HEK293 (cell line): ENCODE data around the gene DBN1.

ENCODE experiments used
- HOXA7 ChIP-seq: sonication (generic); formaldehyde crosslinking; IDR thresholded peaks from 2 replicates; pipeline ENCODE4 v1.8.1; 2022; ENCODE audit warnings: missing genetic modification reagents, borderline replicate concordance
- ZBTB48 ChIP-seq: fragments of 450-650 bp; formaldehyde crosslinking; IDR thresholded peaks from 2 replicates; pipeline ENCODE4 v1.5.1; 2016; ENCODE audit warnings: missing biosample characterization, missing genetic modification characterization
- ZFP37 ChIP-seq: fragments of 450-650 bp; formaldehyde crosslinking; IDR thresholded peaks from 2 replicates; pipeline ENCODE4 v1.5.1; 2016; ENCODE audit warnings: missing biosample characterization, missing genetic modification characterization
- ZNF140 ChIP-seq: fragments of 450-650 bp; formaldehyde crosslinking; IDR thresholded peaks from 2 replicates; pipeline ENCODE4 v1.5.1; 2016; ENCODE audit warnings: missing biosample characterization, missing genetic modification characterization
- ZNF175 ChIP-seq: fragments of 450-650 bp; formaldehyde crosslinking; IDR thresholded peaks from 2 replicates; pipeline ENCODE4 v1.5.1; 2016; ENCODE audit warnings: missing biosample characterization, missing genetic modification characterization
- ZNF24 ChIP-seq: fragments of 450-650 bp; formaldehyde crosslinking; IDR thresholded peaks from 2 replicates; pipeline ENCODE4 v1.5.1; 2016; ENCODE audit warnings: missing biosample characterization, missing genetic modification characterization
- ZNF324 ChIP-seq: fragments of 450-650 bp; formaldehyde crosslinking; IDR thresholded peaks from 2 replicates; pipeline ENCODE4 v1.5.1; 2016; ENCODE audit warnings: missing biosample characterization, missing genetic modification characterization
- ZNF391 ChIP-seq: fragments of 450-650 bp; formaldehyde crosslinking; IDR thresholded peaks from 2 replicates; pipeline ENCODE4 v1.5.1; 2016; ENCODE audit warnings: low read depth, missing biosample characterization, missing genetic modification characterization, borderline replicate concordance
- ZNF510 ChIP-seq: fragments of 450-650 bp; formaldehyde crosslinking; IDR thresholded peaks from 2 replicates; pipeline ENCODE4 v1.5.1; 2018; ENCODE audit warnings: mild to moderate bottlenecking, missing genetic modification characterization, missing biosample characterization; ENCODE audit not compliant: insufficient replicate concordance
- ZNF76 ChIP-seq: fragments of 450-650 bp; formaldehyde crosslinking; IDR thresholded peaks from 2 replicates; pipeline ENCODE4; 2016; ENCODE audit warnings: low read depth, missing biosample characterization, missing genetic modification characterization, borderline replicate concordance
- TF ChIP-seq, protein P1 (sequence below): sonication (generic); formaldehyde crosslinking; IDR thresholded peaks from 2 replicates; pipeline ENCODE4 v1.8.1; 2022; ENCODE audit warnings: mild to moderate bottlenecking, moderate library complexity, missing genetic modification reagents
- TF ChIP-seq, protein P2 (sequence below): fragments of 450-650 bp; formaldehyde crosslinking; IDR thresholded peaks from 2 replicates; pipeline ENCODE4 v1.5.1; 2016; ENCODE audit warnings: missing biosample characterization, missing genetic modification characterization
- TF ChIP-seq, protein P3 (sequence below): fragments of 450-650 bp; formaldehyde crosslinking; IDR thresholded peaks from 2 replicates; pipeline ENCODE4 v1.5.1; 2016; ENCODE audit warnings: missing biosample characterization, missing genetic modification characterization
- TF ChIP-seq, protein P4 (sequence below): fragments of 450-650 bp; formaldehyde crosslinking; IDR thresholded peaks from 2 replicates; pipeline ENCODE4 v1.5.1; 2017; ENCODE audit warnings: missing biosample characterization, missing genetic modification characterization

DNA sequence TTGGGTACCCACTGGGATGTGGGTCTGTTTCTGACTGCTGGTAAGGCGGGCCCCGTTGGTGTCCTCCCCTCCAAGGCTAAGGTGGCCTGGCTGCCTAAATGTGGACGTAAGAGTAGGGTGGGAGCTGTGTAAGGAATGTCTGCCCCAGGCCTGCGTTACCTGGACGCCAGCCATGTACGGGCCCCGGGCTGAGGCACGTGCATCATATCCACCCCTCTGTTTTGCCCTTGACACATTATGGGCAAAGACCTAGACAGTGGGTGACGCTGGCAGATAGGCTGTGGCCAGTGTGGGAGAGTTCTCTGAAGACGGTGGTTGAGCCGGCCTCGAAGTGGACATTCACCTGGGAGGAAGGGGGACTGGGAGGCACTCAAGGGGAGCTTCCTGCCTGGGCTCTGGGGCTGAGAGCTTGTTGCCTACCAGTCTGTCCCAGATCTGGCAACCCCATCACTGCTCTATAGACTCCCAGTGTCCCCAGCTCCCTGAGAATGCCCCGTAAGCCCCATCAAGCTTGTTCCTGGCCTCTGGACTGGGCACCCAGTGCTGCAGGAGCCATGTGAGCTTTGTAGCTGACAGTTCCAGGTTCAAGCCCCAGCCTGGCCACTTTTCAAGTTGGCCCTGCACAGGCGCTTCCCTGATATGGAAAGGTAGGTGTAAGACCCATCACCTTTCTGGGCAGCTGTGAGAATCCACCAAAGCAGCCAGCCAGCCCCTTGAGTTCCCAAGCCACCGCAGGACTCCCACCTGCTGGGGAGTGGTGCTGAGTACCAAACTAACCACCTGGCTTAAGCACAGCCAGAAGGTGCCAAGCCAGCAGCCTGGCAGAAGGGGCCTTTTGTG, 30.1 kb downstream of the DBN1 start:
- TF ChIP-seq ZNF391 (tag by site-specific recombination) (no peak), ZNF24 (tag by site-specific recombination) (no peak), HOXA7 (CRISPR knock-in tag) (no peak), ZNF76 (tag by site-specific recombination) (no peak), ZFP37 (tag by site-specific recombination) (no peak), ZNF140 (tag by site-specific recombination) (no peak), ZNF510 (tag by site-specific recombination) (no peak), ZBTB48 (no peak), ZNF175 (tag by site-specific recombination) (no peak), ZNF324 (tag by site-specific recombination) (no peak)
- TF ChIP-seq, protein P1, sequence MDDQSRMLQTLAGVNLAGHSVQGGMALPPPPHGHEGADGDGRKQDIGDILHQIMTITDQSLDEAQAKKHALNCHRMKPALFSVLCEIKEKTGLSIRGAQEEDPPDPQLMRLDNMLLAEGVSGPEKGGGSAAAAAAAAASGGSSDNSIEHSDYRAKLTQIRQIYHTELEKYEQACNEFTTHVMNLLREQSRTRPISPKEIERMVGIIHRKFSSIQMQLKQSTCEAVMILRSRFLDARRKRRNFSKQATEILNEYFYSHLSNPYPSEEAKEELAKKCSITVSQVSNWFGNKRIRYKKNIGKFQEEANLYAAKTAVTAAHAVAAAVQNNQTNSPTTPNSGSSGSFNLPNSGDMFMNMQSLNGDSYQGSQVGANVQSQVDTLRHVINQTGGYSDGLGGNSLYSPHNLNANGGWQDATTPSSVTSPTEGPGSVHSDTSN (CRISPR knock-in tag): no peak
- TF ChIP-seq, protein P2, sequence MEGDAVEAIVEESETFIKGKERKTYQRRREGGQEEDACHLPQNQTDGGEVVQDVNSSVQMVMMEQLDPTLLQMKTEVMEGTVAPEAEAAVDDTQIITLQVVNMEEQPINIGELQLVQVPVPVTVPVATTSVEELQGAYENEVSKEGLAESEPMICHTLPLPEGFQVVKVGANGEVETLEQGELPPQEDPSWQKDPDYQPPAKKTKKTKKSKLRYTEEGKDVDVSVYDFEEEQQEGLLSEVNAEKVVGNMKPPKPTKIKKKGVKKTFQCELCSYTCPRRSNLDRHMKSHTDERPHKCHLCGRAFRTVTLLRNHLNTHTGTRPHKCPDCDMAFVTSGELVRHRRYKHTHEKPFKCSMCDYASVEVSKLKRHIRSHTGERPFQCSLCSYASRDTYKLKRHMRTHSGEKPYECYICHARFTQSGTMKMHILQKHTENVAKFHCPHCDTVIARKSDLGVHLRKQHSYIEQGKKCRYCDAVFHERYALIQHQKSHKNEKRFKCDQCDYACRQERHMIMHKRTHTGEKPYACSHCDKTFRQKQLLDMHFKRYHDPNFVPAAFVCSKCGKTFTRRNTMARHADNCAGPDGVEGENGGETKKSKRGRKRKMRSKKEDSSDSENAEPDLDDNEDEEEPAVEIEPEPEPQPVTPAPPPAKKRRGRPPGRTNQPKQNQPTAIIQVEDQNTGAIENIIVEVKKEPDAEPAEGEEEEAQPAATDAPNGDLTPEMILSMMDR (tag by site-specific recombination): no peak
- TF ChIP-seq, protein P3, sequence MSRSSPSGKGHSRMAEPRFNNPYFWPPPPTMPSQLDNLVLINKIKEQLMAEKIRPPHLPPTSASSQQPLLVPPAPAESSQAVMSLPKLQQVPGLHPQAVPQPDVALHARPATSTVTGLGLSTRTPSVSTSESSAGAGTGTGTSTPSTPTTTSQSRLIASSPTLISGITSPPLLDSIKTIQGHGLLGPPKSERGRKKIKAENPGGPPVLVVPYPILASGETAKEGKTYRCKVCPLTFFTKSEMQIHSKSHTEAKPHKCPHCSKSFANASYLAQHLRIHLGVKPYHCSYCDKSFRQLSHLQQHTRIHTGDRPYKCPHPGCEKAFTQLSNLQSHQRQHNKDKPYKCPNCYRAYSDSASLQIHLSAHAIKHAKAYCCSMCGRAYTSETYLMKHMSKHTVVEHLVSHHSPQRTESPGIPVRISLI: no peak
- TF ChIP-seq, protein P4, sequence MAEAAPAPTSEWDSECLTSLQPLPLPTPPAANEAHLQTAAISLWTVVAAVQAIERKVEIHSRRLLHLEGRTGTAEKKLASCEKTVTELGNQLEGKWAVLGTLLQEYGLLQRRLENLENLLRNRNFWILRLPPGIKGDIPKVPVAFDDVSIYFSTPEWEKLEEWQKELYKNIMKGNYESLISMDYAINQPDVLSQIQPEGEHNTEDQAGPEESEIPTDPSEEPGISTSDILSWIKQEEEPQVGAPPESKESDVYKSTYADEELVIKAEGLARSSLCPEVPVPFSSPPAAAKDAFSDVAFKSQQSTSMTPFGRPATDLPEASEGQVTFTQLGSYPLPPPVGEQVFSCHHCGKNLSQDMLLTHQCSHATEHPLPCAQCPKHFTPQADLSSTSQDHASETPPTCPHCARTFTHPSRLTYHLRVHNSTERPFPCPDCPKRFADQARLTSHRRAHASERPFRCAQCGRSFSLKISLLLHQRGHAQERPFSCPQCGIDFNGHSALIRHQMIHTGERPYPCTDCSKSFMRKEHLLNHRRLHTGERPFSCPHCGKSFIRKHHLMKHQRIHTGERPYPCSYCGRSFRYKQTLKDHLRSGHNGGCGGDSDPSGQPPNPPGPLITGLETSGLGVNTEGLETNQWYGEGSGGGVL (tag by site-specific recombination): no peak
